GM06990 (cell line): ENCODE measurements around the gene SUPT20HL2.
"Not testable (repeated sequence)": the region's sequence is repeated elsewhere in the genome, so short reads cannot be mapped to it uniquely, and the experiment has no call there.

Experiments used
- DNase-seq: peaks from one replicate; pipeline ENCODE4 v3.0.0-alpha.2; 2011; ENCODE audit not compliant: insufficient read length; ENCODE audit errors: extremely low read depth
- H3K27me3 ChIP-seq: replicated peaks from 2 replicates; pipeline ENCODE4 v1.6.0; 2011; ENCODE audit warnings: low read length; ENCODE audit not compliant: control insufficient read depth, insufficient read depth
- H3K36me3 ChIP-seq: 2 replicates; pipeline ENCODE4 v1.5.1; 2011; ENCODE audit warnings: low read length; ENCODE audit not compliant: control insufficient read depth, insufficient read depth
- H3K4me3 ChIP-seq: replicated peaks from 2 replicates; pipeline ENCODE4 v1.5.1; 2011; ENCODE audit warnings: low read depth, mild to moderate bottlenecking, control low read depth, low read length
- TF ChIP-seq, protein P1 (sequence below): IDR thresholded peaks from 2 replicates; pipeline ENCODE4 v1.5.1; 2011; ENCODE audit warnings: low read length, control low read depth, mild to moderate bottlenecking, inconsistent platforms; ENCODE audit not compliant: insufficient read depth, poor library complexity, severe bottlenecking

Gene SUPT20HL2

DNA sequence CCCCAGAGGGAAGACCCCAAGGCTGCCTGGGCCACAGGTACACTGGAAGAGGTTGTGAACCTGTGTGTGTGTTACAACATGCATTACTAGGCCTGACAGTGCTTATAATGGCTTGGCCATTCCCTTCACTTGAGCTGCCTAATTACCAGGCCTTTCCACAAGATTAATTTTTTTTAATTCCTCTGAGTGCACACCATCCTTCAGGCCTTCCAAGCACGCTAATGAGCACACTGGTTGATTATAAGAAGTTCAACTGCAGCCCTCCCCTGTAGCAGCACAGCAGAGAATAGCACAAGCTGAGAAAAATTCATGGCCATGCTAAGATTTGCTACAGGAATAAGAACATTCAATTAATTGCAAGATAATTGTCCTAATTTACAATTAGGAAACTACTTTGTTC, 2.2 kb upstream of the SUPT20HL2 start:
- Histone ChIP-seq H3K36me3 (no peaks in the 10 kb centered on the region), H3K4me3 (no peak overlapping the region), H3K27me3 (no peaks in the 10 kb centered on the region; the same call in none of the 2 replicates)
- TF ChIP-seq, protein P1, sequence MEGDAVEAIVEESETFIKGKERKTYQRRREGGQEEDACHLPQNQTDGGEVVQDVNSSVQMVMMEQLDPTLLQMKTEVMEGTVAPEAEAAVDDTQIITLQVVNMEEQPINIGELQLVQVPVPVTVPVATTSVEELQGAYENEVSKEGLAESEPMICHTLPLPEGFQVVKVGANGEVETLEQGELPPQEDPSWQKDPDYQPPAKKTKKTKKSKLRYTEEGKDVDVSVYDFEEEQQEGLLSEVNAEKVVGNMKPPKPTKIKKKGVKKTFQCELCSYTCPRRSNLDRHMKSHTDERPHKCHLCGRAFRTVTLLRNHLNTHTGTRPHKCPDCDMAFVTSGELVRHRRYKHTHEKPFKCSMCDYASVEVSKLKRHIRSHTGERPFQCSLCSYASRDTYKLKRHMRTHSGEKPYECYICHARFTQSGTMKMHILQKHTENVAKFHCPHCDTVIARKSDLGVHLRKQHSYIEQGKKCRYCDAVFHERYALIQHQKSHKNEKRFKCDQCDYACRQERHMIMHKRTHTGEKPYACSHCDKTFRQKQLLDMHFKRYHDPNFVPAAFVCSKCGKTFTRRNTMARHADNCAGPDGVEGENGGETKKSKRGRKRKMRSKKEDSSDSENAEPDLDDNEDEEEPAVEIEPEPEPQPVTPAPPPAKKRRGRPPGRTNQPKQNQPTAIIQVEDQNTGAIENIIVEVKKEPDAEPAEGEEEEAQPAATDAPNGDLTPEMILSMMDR = no peak
- DNase-seq = no peak

DNA sequence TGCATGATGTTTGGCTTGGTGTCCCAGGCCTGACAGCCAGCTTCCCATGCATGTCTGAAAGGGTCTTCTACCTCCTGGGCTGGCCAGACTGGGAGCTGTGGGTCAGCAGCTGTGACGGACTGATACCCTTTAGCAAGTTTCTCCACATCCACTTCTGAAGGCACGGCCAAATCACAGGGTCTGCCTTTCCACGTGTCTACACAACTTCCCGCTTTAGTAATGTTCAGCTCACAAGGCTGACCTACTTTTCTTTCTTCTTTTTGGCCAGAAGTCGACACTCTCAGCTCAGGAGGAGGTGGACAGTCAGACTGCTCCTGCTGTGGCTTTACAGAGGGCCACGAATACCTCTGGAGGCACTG, 1.6 kb downstream of the SUPT20HL2 start:
- not testable (repeated sequence) for H3K27me3 ChIP-seq, H3K36me3 ChIP-seq, DNase-seq, H3K4me3 ChIP-seq

DNA sequence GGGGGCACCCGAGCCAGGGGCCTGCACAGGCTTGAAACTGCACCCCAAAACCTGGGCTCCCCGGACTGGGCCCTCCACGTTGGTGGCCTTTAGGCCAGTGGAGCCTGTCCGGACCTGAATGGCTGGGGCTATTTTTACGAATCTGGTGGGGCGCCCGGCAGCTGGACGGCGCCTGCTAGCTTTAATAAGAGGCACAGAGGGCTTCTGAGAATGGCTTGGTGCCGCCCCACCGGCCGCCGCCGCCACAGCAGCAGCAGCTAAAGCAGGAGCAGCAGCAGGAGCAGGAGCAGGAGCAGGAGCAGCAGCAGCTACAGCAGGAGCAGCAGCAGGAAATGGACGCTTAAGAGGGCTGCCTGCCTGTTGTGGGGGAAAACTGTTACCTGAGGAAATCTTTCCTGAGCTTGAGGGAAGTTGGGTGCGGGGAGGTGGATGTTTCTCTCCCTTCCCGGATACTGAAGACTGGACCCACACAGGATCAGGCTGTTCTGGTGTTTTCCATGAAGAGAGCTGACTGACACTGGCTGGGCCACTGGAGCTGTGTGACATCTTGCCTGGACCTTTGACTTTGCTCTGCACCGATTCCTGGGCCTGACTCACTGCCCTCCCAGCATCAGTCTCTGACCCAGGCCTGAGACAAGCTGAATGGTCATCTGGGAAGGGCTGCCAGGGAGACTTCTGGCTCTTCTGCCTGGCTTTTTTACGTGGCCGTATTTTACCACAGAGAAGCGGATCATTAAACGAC, 2.2 kb downstream of the SUPT20HL2 start:
- DNase-seq, H3K4me3 ChIP-seq, H3K36me3 ChIP-seq, H3K27me3 ChIP-seq: not testable (repeated sequence)

DNA sequence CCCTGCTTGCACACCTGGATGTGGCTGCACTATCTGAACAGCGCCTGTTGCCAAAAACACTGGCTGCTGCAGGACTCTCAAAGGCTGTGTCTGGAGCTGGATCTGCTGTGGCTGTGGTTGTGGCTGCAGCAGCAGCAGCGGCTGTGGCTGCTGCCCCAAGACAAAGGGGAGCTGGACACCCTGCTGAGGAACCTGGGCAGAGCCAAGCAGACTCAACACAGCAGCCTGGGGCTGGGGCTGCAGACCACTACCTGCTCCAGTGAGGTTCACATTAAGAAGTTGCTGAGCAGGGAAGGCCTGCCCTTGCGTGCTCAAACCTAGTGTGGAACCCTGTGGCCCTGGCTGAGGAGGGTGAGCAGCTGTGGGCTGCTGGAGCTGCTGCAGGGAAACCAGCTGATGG, 3.0 kb downstream of the SUPT20HL2 start:
- not testable (repeated sequence) for H3K36me3 ChIP-seq, DNase-seq, H3K4me3 ChIP-seq, H3K27me3 ChIP-seq

DNA sequence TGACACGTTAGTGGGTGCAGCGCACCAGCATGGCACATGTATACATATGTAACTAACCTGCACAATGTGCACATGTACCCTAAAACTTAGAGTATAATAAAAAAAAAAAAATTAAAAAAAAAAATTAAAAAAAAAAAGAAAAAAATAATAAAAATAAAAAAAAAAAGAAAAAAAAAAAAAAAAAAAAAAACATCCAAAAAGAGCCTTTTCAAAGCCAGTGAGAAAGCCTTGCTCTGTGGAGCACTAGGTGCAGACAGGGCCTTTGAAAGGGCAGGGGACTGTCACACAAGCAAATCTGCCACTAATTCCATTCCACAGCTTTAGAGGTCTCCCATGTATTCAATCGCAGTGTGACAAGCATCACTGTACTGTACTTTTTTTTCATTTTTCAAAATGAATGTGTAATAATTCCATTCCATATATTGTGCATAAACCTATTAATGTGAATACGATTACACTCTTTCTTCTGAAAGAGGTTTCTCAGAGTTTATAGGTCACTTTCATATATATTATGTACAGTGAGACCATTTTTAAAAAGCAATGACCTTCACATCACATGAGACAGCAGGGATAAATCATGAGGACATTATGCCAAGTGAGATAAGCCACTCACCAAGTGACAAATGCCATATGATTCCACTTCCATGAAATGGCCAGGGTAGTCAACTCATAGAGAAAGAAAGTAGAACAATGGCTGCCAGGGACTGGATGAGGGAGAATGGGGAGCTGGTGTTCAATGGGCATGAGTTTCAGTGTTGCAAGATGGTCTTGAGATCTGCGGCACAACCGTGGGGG, 4.1 kb downstream of the SUPT20HL2 start:
- H3K36me3 ChIP-seq, H3K27me3 ChIP-seq, H3K4me3 ChIP-seq, DNase-seq: not testable (repeated sequence)

DNA sequence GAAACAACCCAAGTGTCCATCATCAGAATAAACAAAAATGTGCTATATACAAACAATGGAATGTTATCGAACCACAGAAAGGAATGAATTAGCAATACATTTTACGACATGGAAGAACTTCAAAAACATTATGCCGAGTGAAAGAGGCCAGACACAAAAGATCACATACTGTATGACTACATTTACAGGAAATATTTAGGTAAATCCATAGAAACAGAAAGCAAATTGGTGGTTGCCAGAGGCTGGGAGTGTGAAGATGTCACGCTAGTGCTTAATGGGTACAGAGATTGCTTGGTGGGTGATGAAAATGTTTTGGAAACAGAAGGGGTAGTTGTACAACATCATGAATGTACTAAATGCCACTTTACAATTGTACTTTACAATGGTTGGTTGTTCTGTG, 5.1 kb downstream of the SUPT20HL2 start:
- H3K36me3 ChIP-seq, DNase-seq, H3K4me3 ChIP-seq, H3K27me3 ChIP-seq: not testable (repeated sequence)

DNA sequence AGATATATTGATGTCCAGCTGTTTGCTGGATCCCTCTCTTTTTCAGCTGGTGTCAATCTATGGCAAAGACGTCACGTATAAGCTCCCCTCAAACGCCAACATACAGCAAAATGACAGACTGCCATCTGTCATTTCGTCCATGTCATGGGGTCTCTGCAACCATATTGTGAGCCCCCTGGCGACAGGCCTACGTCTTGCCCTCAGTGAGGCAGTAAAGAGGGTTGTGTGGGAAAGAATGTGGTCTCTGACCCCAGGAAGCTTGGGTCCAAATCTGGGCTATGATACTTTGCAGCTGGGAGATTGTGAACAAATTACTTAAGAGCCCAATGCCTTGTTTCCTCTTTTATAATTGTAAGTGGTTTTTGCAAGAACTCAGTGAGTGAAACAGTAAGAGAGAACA, 7.4 kb downstream of the SUPT20HL2 start:
- no peak for DNase-seq
- Histone ChIP-seq H3K36me3 (no peaks in the 10 kb centered on the region), H3K4me3 (no peak overlapping the region), H3K27me3 (no peaks in the 10 kb centered on the region)
- TF ChIP-seq, protein P1 = peak; percentile 27

DNA sequence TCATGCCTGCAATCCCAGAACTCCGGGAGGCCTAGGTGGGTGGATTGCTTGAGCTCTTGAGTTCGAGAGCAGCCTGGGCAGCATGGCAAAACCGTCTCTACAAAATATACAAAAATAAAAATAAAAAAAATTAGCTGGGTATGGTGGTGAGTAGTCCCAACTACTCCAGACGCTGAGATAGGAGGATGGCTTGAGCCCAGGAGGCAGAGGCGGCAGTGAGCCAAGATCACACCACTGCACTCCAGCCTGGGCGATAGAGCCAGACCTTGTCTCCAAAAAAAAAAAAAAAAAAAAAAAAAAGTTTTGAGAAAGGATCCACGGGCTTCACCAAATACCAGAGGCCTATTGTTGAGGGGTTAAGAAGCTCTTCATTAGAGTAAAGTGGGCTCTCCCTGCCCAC, 8.0 kb downstream of the SUPT20HL2 start:
- TF ChIP-seq, protein P1 = no peak

More for the DNA sequence above, 8.0 kb downstream of the SUPT20HL2 start:
- Histone ChIP-seq H3K36me3 (no peaks in the 10 kb centered on the region), H3K27me3 (no peaks in the 10 kb centered on the region), H3K4me3 (no peak overlapping the region)
- DNase-seq = no peak
